Measurements from ENCODE around the gene CFAP69. TPM values are rescaled to one million over a fixed set of nuclear protein-coding genes. Genes with fewer than 3 reads are reported as not detected.

The CFAP69 gene
- total and polyA plus RNA-seq, 10 of the 15 experiments (the other 5 are each of a cell fraction or from before 2014, with no cell fraction given) = 0.11 to 3.1 (median 0.48) TPM; not detected in 1

GRCh38 chr7:90239625-90240228, 5.2 kb upstream of the CFAP69 start (continued):
- TF ChIP-seq MLLT1 (IDR thresholded peaks at IDR 0.05) (peak; percentile 97), ZBTB33 (IDR thresholded peaks at IDR 0.05) (0 out of 2 replicates have a peak, but pooled peaks have one; percentile 22), HDGF (IDR thresholded peaks at IDR 0.05) (peak; percentile 58; the same call in 1 of the 2 replicates)

GRCh38 chr7:90242369-90243168, 2.4 kb upstream of the CFAP69 start:
- Histone ChIP-seq H3K9ac (ENCODE audit: control insufficient read depth, insufficient read depth, low read length) (no peak overlapping the region), H3K27ac (ENCODE audit: control insufficient read depth, insufficient read depth) (no peak overlapping the region), H4K20me1 (ENCODE audit: control insufficient read depth, insufficient read depth) (no peaks in the 10 kb centered on the region), H3K4me1 (ENCODE audit: control insufficient read depth, insufficient read depth, low read length) (peaks cover 5% of the 10 kb centered on the region; the same call in 1 of the 2 replicates), H3K4me2 (ENCODE audit: control insufficient read depth, insufficient read depth) (no peak overlapping the region), H3K4me3 (no peak overlapping the region), H3K27me3 (replicated peaks in 1 of 2; ENCODE audit: control insufficient read depth in 2 of 2, insufficient read depth in 2 of 2, low read length in 1 of 2) (peaks cover 0 to 6% of the 10 kb centered on the region in 2 experiments; a peak in 1 of 4 replicates), H3K79me2 (ENCODE audit: control insufficient read depth, insufficient read depth, low read length) (no peaks in the 10 kb centered on the region), H2AFZ (ENCODE audit: control insufficient read depth, low read depth, low read length) (no peak overlapping the region), H3K9me3 (replicated peaks; ENCODE audit: control insufficient read depth, insufficient read depth, low read length) (no peaks in the 10 kb centered on the region), H3K36me3 (ENCODE audit: control insufficient read depth in 2 of 2, insufficient read depth in 2 of 2, low read length in 1 of 2) (no peaks in the 10 kb centered on the region)
- intact Hi-C loops (cut with micrococcal nuclease; ENCODE audit: unreplicated experiment) (loop anchor here (2.0 kb wide), 1 partner anchor 64 kb away; no protein-coding TSS in a partner anchor), in situ Hi-C loops (cut with MboI) (loop anchor here (5.0 kb wide), 1 partner anchor 70 kb away; no protein-coding TSS in a partner anchor)
- ChIA-PET SMC1A (ENCODE audit: uncharacterized antibody, unreplicated experiment) (interaction anchor here (0.6 to 4.1 kb wide), 30 partner anchors 9 to 404 kb away, joined by 3 to 59 read pairs (median 6); partner anchors contain the start of genes CLDN12, STEAP1 and STEAP2), RAD21 (ENCODE audit: unreplicated experiment) (interaction anchor here (0.6 to 3.8 kb wide), 25 partner anchors 9 to 185 kb away, joined by 3 to 90 read pairs (median 8); partner anchors contain the start of genes CLDN12, STEAP1 and STEAP2), CTCF (interaction anchor here (0.8 to 3.4 kb wide), 17 partner anchors 9 to 88 kb away, joined by 3 to 35 read pairs (median 6); partner anchors contain the start of genes STEAP1 and STEAP2), POLR2A (interaction anchor here (0.6 to 3.7 kb wide), 12 partner anchors 10 to 105 kb away, joined by 3 to 92 read pairs (median 4); partner anchors contain the start of genes STEAP1 and STEAP2)
- ATAC-seq (peak; percentile 78), DNase-seq (ENCODE audit: low read depth, low spot score) (peak; percentile 76), FAIRE-seq (peak; percentile 23)
- no TSS peak for BruUV-seq (replicated peaks)
- 50% methylated on average over 3 of the region's 3 CpGs for WGBS (ENCODE audit: insufficient coverage, insufficient replicate concordance, low lambda C conversion rate, missing lambda C conversion rate)
- TF ChIP-seq ZSCAN29 (IDR thresholded peaks at IDR 0.05) (0 out of 2 replicates have a peak, but pooled peaks have one; percentile 34), CBFB (IDR thresholded peaks at IDR 0.05; ENCODE audit: low read depth) (no peak), TCF7 (IDR thresholded peaks at IDR 0.05; ENCODE audit: borderline replicate concordance) (peak; percentile 13; the same call in 1 of the 2 replicates), RBBP5 (conservative IDR thresholded peaks at IDR 0.05) (no peak), ZZZ3 (IDR thresholded peaks at IDR 0.05; ENCODE audit: control insufficient read depth, insufficient read length, low read depth) (no peak), SPI1 (IDR thresholded peaks at IDR 0.05; ENCODE audit: borderline replicate concordance, insufficient read depth, low read depth, low read length) (peak; percentile 70; the same call in 1 of the 2 replicates), IRF5 (IDR thresholded peaks at IDR 0.05; ENCODE audit: borderline replicate concordance) (no peak), SMAD5 (IDR thresholded peaks at IDR 0.05; ENCODE audit: low read depth) (no peak), JUND (IDR thresholded peaks at IDR 0.05; ENCODE audit: low read depth, low read length) (peak; percentile 65; the same call in 1 of the 2 replicates), PML (IDR thresholded peaks at IDR 0.05; ENCODE audit: low read length) (no peak)

Measured in GM12878 (cell line).